ENCODE results near the gene JARID2.
"Not testable (repeated sequence)": the region's sequence is repeated elsewhere in the genome, so short reads cannot be mapped to it uniquely, and the experiment has no call there.

The JARID2 gene

GRCh38 chr6:15522856-15523529 is 277.1 kb downstream of the JARID2 start:
- no peak for DNase-seq (ENCODE audit: low read depth)

DNA sequence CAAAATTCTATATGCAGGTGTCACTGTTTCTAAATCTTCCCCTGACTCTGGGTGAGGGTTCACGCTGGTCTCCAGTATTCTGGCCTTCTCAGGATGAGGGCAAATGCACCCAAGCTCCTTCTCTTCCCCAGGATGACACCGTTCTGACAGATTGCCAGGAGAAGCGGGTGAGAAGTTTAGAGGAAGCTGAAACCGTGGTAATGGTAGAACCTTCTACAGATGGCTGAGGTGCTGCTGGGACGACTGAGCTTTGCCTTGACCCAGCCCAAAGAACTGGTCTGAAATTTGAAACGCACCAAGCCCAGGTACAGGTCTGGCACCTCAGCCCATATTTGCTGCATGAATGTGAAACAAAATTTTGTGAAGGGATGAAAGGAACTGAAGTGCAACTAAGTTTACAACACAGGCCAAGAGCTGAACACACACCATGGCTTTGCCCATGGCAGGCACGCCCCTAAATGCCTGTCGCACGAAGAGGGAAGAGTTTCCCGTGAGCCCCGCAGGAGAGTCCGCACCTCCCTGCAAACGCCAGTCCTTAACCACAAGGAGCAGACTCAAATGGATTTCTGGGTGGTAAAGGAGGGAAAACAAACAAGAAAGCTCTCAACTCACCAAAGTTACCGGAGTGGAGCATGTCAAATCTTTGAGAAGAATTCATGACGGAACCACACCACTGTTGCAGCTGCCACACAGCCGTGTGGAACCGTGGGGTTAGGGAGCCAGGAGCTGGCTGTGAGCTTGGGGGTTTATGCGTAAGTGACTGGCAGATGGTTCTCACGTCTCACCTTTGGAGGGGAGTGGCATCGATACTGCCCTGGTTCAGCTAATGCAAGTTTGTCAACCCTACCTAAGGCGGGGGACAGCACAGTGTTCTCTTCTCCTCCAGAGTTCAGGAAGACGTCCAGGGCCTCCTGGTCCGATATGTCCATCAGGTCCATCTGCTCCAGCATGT is 278.1 kb downstream of the JARID2 start:
- no peak for DNase-seq (ENCODE audit: low read depth)

DNA sequence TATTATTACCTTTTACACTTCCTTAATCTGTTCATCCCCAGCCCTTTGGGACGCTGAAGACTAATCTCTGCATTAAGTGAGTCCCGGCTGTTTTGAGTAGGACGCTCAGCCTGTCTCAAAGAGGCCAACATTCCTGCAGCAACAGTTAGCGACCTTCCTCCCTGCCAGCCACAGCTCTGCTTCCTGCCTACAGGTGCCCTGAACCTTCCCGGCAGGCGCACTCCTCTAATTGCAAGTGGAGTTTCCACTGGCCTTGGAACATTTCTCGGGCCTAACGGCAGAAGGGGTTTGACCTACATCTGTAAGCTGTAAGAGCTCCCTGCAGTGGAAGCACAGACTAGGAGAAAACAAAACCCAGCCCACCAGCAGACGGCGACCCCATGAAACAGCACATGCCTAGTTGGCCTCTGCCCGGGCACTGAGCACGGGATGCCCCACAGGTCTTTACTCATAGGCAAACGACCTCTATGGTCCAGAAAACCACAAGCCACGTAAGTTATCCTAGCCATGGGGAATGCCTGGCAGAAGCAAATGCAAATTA is 279.1 kb downstream of the JARID2 start:
- DNase-seq (ENCODE audit: low read depth), result no peak

DNA sequence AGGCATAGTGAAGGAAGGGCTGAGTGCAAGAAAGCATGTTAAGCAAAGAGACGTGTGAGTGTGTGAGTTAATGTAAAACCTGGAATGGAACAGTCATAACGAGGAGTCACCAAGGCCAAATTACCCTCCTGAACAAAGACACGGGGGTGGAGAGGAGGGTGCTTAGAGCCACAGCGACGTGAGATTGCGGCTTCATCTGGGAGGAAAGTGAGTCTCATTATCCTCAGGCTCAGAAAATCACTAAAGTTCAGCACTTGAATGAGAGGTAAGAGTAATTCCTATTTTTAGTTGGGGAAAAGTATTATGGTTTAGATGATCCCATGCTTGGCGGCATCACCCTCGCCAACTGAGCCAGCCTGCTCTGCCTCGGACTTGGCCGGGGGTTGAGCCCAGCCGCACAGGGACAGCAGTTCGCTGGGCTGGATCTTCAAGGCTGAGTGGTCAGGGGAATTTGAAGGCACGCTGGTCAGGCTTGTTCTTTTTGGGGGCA is 280.4 kb downstream of the JARID2 start:
- no peak for DNase-seq (ENCODE audit: low read depth)

GRCh38 chr6:15527838-15528617 is 282.2 kb downstream of the JARID2 start:
- no peak for DNase-seq (ENCODE audit: low read depth)

- no peak for DNase-seq (ENCODE audit: low read depth)
Observed at GRCh38 chr6:15528870-15529269, 283.0 kb downstream of the JARID2 start.

DNA sequence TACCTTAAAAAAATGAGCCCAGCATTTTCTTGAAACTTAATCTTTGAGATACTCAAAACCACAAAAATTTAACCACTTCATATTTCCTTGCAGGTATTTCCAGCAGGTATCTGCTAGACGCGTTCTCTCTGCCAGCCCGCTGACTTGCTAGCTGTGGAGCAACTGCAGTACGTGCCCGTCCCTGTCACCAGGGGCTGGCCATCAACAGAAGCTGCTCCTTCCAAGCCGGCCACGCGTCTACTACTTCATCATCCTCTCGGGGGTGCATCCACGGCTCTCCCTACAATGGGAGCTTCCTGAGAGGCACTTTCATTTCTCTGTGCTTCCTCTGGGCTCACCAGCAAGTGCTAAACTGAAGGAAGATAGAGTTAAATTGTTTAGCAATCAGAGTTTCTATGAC is 284.5 kb downstream of the JARID2 start:
- DNase-seq (ENCODE audit: low read depth), result no peak

- no peak for DNase-seq (ENCODE audit: low read depth)
Observed at GRCh38 chr6:15531973-15532372, 286.1 kb downstream of the JARID2 start.

DNA sequence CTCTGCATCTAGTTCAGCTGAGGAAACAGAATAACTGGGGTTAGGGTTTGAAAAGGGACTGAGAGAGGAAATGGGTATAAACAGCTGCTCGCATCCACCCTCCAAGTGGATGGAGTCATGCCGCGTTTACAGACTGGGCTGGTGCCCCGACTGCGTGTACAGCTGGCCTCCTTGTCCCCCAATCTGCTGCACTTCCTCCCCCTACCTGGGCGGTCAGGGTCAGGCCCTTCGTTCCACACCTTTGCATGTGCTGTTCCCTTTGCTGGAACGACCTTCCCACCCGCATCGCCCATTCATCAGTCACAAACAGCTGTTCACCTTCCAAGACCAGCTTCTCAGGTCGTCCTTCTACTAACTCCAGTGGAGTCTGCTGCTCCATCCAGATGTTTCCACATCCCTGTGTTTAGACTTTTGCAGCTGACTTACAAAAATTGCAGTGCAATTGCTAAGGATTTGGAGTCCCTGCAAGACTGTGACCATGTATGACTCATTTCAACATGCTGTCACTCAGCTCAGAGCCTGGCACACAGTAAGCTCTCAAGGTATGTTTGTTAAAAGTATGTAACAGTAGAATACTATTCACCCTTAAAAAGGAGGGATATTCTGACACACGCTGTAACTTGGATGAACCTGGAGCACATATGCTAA is 287.6 kb downstream of the JARID2 start:
- no peak for DNase-seq (ENCODE audit: low read depth)

- no peak for DNase-seq (ENCODE audit: low read depth)
Observed at GRCh38 chr6:15534974-15535373, 289.1 kb downstream of the JARID2 start.

- DNase-seq (ENCODE audit: low read depth), result no peak
Observed at GRCh38 chr6:15535495-15536197, 289.8 kb downstream of the JARID2 start.

GRCh38 chr6:15536198-15536955 is 290.5 kb downstream of the JARID2 start:
- DNase-seq (ENCODE audit: low read depth), result no peak

- DNase-seq (ENCODE audit: low read depth), result no peak
Observed at GRCh38 chr6:15538106-15538505, 292.2 kb downstream of the JARID2 start.

- DNase-seq (ENCODE audit: low read depth), result no peak
Observed at GRCh38 chr6:15538766-15539495, 293.1 kb downstream of the JARID2 start.

GRCh38 chr6:15539722-15540270 is 293.9 kb downstream of the JARID2 start:
- DNase-seq (ENCODE audit: low read depth), result no peak

DNA sequence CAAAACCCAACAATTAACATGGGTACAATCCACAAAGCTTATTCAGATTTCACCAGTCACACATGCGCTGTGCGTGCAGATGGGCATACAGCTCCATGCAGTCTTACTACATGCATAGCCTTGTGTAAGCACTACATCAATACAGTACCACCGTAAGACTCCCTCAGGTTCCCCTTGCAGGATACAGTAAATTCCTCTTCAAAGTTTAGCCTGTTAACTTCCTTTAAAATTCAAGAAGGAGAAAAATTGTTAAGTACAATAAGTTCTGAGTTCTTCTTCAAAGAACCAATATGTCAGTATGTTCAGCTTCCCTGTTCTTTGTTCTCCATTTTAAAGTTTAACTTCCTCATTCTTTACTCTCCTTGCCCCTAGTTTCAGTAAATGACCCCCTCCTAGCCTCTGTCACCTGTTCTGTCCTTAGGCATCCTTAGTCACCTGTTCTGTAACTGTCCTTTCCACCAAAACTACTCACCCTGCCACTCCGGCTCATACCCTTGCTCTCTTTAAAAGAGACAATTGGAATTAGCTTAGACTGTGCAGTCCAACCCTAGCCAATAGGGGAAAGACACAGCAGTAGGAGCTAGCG is 297.6 kb downstream of the JARID2 start:
- DNase-seq (ENCODE audit: low read depth), result not testable (repeated sequence)

- DNase-seq (ENCODE audit: low read depth), result no peak
Observed at GRCh38 chr6:15544321-15544900, 298.5 kb downstream of the JARID2 start.

GRCh38 chr6:15546591-15546990 is 300.7 kb downstream of the JARID2 start:
- DNase-seq (ENCODE audit: low read depth), result no peak
